Activated CD8-positive, alpha-beta memory T cell treated with anti-CD3 and anti-CD28 coated beads, Interleukin-2, amount 50 U/mL, for 24 hours (primary cell): ENCODE data around the gene IL1R2.
"Not testable (repeated sequence)": the region's sequence is repeated elsewhere in the genome, so short reads cannot be mapped to it uniquely, and the experiment has no call there.

ENCODE experiments used
- DNase-seq: peaks from one replicate; pipeline ENCODE4 v3.0.0-alpha.2; 2020; ENCODE audit errors: extremely low read depth

Gene IL1R2

DNA sequence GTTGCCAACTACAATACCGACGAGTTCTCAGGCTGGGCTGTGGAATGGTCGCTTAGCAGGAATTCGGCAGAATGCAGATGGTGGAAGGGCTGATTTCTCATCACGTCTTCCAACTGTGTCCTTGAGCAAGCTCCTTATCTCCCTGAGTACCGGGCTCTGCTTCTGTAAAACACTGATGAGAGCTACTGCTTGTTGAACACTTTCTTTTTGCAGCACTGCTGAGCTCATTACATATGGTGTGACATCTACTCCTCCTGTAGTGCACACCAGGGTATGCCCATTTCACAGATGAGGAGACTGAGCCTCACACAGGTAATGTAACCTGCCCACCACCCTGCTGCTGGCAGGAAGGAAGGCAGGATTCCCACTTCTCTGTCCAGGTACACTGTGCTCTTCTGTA, 8.3 kb downstream of the IL1R2 start:
- DNase-seq: no peak

DNA sequence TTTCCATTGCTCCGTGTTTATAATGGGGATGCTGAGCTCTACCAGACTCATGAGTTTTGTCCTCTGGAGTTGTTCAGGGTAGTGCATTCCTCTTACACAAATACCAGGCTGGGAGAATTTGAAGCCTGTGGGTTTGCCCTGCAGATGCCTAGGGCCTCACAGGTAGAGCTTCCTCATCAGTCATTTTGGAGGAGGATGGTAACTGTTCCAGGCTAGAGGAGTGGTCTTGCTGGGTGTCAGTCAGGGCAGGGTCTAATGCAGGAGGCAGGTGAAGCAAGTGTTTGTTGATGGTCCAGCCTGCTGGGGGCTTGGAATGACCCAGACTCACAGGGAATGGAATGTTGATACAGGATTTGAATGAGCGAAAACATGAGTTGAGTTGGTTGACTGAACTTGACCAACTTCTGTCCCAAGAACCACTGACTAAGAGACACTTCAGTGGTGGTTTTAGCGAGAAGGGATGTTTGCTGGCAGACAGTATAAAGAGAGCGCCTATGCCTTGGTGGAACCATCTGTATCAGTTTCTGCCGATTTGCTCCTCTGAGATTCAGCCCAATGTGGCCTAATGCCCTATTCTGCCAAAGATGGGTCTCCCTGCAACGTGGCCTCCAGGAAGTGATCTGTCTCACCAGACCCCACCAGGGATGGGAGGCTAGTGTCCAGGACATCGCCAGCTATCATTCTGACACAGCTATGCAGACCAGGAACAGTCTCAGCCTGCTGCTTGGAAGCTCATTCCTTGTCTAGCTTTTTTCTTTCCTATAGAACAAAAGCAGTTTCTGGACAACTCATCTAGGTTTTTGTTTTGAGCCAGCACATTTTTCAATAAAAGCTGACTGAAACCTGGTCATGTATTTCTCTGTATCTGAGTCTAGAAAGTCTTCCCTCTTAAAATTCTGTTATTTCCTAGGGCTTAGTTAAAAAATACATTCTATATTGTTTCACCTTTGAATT, 9.3 kb downstream of the IL1R2 start:
- DNase-seq: no peak

DNA sequence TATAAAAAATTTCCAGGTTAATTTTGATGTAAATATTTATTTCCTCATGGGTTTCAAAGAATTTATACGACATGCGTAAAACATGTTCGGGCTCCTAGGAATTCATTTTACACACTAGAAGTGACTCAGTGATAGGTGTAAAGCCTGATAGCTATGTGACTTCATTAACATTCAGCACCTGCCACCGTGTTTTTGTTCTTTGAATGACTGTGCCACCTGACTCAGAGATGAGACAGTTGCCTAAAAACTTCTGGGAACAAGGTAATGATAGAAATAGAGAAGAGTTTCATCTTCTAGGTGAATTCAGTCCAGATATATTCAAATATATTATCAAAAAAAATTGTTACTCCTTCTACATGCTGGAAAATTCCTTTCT, 10.0 kb downstream of the IL1R2 start:
- no peak for DNase-seq

DNA sequence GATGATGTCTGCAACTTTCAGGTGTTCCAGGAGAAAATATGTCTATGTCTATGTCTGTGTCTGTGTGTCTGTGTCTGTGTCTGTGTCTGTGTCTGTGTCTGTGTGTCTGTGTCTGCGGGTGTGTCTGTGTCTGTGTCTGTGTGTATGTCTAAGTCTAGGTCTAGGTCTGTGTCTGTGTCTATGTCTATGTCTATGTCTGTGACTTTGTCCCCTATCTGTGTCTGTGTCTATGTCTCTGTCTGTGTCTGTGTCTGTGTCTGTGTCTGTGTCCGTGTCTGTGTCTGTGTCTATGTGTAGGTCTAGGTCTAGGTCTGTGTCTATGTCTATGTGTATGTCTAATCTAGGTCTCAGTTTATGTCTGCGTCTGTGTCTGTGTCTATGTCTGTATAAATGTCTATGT, 10.5 kb downstream of the IL1R2 start:
- DNase-seq: no peak

DNA sequence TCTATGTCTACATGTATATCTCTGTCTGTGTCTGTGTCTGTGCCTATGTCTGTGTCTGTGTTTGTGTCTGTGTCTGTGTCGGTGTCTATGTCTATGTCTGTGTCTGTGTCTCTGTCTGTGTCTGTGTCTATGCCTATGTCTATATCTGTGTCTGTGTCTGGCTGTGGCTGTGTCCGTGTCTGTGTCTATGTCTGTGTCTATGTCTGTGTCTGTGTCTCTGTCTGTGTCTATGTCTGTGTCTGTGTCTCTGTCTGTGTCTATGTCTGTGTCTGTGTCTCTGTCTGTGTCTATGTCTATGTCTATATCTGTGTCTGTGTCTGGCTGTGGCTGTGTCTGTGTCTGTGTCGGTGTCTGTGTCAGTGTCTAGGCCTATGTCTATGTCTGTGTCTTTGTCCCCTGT, 11.1 kb downstream of the IL1R2 start:
- not testable (repeated sequence) for DNase-seq

DNA sequence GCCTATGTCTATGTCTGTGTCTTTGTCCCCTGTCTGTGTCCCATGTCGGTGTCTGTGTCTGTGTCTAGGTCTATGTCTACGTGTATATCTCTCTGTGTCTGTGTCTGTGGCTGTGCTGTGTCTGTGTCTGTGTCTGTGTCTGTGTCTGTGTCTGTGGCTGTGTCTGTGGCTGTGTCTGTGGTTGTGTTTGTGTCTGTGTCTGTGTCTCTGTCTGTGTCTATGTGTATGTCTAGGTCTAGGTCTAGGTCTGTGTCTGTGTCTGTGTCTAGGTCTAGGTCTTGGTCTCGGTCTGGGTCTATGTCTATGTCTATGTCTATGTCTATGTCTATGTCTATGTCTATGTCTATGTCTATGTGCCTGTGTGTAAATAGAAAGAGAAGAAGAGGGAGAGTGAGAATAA, 11.9 kb downstream of the IL1R2 start:
- DNase-seq: no peak

DNA sequence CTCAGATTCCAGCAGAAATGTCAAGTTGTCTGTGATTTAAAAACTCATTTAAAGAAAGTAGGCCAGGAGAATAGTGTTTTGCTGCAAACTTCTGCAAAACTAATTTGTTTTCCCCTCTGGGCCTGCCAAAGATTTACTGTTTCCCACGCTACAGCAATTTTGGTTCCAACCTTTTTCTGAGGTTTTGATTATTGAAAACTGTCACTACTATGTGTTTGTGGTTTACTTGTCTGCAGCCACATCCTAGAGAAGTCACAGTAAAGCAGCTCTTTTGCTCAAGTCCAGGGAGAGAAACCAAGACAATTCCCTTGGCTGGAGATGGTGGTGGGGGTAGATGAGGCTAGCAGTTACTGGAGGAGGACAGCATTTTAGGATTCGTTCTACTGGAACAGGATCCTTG, 12.8 kb downstream of the IL1R2 start:
- DNase-seq: no peak

DNA sequence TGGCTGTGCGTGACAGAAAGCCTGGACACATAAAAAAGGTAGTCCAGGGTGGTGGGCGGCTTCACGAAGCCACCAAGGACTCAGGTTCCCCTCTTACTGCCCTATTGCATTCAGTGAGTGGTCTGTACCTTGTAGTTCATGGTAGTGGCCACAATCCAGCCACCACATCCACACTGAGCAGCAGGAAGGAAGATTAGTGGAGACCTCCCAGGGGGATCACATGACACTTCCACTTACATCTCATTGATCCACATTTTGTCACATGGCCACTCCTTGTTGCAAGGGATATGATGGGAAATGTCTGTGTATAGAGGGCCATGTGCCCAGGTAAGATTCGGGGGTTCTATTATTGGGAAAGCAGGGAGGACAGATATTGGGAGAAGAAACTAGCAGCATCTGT, 13.7 kb downstream of the IL1R2 start:
- no peak for DNase-seq

DNA sequence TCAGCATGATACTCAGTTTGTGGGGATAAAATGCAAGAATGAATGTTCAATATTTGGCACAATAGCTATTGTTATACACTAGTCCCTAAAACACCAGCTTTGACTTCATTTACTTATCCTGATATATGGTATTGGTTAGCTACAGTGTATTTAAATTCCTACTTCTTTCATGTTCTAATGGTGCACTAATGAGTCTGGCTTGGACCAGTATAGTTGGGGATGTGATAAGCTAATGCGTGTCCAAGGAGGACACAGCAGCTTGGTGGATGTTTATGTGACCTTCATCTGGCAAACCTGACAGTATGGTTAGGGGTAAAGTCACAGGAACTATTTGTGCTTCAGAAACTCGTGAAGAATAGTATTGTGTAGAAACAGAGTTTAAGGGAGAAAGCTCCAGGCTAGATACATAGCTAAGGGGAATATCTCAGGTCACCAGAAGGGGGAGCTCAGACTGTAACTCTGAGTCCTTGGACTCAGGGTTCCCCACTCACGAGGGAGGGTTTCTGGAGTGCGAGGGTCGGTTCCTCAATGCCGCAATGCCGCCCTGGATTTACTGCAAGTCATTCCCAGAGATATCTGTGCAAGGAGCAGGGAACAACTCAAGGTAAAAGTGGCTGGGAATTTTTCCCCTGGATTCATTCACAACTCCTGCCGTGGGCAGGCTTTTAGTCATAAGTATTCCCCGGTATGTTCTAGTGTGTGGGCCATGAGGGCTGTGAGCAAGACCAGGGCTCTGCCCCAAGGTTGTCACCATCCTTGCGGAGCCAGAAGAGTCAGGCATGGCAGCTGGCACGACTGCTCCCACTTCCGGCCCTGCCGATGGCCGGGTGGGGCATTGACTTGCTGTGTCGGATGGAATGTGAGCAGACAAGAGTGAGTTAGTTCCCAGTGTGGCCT, 14.5 kb downstream of the IL1R2 start:
- DNase-seq: no peak

DNA sequence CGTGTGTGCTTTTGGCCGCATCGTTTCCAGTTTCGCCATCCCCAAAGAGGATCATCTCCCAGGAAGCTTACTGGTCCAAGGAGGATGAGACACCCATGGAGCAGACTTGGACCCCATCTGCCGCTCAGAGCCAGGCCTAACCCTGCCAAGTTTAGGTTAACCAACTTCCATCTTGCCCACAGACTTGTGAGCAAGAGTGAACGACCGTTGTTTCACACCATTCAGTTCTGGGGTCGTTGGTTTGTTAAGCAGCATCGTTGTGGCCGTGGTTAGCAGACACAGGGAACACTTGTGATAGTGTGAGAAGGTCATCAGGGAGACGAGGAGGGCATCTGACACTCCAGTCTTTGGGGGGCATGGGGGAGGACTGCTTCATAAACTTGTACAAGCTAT, 15.1 kb downstream of the IL1R2 start:
- no peak for DNase-seq

DNA sequence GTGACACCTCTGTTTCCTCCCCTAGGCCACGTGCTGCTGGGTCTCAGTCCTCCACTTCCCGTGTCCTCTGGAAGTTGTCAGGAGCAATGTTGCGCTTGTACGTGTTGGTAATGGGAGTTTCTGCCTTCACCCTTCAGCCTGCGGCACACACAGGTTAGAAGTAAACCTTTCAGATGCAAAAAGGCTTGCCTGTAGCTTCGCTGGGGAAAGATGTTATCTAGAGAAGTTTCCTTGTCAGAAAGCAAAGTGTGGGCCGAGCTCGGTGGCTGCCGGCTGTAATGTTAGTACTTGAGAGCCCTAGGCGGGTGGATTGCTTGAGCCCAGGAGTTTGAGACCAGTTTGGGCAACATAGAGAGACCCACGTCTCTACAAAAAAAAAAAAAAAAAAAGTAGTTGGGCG, 16.7 kb downstream of the IL1R2 start:
- no peak for DNase-seq

DNA sequence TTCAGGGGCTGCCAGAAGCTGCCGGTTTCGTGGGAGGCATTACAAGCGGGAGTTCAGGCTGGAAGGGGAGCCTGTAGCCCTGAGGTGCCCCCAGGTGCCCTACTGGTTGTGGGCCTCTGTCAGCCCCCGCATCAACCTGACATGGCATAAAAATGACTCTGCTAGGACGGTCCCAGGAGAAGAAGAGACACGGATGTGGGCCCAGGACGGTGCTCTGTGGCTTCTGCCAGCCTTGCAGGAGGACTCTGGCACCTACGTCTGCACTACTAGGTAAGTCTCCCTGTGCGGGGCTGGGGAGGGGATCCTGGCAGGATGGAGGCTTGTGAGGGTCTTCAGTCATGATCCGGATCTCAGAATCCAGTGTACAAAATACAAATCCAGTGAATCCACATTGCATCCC, 17.8 kb downstream of the IL1R2 start:
- no peak for DNase-seq

DNA sequence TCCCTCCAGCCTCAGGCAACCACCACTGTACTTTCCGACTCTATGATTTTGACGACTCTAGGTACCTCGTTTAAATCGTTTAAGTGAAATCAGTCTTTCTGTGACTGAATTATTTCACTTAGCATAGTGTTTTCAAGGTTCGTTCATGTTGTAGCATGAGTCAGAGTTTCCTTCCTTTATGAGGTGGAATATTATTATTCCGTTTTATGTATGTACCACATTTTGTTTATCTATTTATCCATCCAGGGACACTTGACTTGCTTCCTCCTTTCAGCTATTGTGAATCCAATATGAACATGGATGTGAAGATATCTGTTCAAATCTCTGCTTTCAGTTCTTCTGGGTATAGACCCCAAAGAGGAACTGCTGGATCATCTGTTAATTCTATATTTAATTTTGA, 19.1 kb downstream of the IL1R2 start:
- no peak for DNase-seq

DNA sequence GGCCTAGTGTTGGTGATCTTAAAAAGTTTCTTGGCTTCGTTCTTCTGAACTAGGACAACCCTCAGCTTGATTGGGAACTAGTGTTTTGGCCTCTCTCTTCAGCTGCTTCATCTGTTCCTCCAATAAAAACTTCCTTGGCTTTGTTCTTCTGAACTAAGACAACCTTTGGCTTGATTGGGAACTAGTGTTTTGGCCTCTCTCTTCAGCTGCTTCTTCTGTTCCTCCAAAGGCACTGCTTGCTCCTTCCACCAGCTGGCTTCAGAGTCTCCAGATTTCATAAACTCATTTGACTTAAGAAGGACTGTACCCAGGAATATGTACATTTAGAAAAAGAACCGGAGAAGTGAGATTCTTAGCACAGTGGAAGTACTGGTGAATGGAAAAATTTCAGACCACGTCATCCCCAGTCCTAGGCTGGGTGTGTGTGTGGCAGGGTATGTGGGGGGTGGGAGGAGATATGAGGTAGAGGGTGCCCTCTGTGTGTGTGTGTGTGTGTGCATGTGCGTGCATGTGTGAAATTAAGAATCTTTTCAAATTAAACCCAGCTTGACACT, 20.4 kb downstream of the IL1R2 start:
- no peak for DNase-seq

DNA sequence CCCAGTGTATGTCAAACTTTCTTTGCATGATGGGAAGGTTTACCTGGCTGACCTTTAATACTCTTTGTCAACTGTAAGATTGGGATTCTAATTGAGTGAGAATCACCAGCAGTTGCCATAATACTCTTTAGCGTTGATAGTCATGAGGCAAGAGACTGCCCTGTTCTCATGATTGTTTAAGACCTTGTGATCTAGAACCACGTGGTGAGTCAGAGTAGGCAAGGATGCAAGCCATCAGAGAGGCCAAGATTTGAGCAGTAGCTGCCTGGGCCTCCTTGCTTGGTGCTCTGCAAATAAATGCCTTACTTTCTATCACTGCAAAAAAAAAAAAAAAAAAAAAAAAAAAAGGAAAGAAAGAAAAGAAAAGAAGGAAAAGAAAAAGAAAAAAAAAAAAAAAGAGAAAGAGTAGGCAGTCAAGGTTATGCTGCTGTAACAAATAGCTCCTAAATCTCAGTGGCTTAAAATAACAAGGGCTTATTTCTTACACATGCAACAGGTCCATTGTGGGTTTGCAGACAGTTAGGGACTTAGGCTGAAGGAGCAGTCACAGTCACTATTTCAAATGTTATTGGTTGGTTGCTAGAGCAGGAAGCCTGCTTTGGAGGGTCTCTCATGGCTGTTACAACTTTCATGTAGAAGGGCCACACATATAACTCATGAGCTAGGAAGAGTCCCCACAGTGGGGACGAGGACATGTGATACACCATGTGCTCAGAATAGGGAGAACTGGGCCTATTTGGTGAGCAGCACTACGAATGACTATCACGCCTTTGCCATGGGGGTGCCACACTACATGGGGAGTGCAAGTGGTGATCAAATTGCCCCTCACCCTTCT, 21.7 kb downstream of the IL1R2 start:
- DNase-seq: no peak

DNA sequence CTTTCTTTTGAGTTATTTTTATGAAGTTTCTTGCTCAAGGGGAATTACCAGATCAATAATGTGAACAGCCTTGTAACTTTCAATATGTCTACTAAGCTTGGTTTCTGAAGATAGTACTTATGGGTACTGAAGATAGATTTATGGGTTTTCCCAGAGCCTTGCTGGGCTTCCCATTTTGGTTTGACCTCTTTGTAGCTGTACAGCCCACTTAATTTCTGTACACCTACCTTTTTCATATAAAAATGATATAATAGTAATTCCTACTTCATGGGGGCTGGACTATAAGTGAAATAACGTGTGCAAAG, 22.2 kb downstream of the IL1R2 start:
- no peak for DNase-seq

DNA sequence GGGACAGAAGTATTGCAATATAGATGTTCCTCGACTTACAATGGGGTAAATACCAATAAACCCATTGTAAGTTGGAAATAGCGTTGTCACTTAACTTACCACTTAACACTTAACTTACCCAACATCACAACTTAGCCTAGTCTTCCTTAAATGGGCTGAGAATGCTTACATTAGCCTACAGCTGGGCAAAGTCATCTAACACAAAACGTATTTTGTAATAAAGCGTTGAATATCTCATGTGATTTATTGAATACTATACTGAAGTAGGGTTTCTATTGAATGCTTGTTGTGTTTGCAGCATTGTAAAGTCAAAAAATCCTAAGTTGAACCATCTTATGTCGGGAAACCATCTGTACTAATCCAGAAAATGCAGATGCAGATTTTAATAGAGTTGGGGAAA, 23.6 kb downstream of the IL1R2 start:
- no peak for DNase-seq

DNA sequence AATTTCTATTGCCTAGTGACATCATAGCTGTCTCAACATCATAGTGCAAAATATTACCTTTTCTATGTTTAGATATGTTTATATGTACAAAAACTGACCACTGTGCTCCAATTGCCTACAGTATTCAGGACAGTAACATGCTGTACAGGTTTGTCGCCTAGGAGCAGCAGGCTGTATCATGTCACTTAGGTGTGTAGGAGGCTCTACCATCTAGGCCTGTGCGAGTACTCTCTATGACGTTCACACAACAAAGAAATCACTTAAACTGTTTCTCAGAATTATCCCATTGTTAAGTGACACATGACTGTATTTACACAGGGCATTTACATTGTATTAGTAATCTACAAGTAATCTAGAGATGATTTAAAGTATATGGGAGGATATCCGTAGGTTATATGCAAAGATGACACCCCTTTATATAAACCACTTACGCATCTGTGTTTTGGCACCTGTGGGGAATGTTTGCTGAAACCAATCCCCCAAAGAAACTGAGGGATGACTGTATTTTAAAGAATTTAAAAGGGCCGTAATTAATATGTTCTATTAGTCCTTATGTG, 24.7 kb downstream of the IL1R2 start:
- no peak for DNase-seq

DNA sequence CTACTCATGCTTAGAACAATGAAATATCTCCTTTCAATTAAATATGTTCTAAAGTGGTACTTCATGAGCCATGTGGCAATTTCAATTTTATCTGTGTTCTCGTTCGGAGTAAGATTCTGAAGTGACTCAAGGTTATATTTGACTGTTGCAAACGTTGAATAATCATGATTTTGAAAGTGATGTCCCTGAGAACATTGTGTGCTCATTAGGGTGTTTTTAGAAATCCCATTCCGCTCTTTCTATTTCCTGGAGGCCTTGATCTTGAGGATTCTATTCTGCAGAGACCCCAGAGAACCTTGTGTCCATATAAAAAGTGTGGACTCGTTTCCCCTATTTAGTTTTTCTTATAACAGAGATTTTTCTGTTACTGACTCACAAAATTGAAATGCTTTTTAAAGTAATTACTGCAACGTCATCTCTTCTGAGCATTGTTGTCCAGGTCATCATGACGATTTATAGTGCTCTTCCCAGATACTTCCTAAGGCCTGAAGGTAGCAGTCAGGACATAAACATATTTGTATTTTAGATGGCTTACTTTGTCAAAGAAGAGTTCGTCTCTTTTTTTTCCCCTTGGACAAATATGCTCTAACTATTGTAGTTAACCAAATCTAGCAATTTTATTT, 27.2 kb downstream of the IL1R2 start:
- DNase-seq: no peak

DNA sequence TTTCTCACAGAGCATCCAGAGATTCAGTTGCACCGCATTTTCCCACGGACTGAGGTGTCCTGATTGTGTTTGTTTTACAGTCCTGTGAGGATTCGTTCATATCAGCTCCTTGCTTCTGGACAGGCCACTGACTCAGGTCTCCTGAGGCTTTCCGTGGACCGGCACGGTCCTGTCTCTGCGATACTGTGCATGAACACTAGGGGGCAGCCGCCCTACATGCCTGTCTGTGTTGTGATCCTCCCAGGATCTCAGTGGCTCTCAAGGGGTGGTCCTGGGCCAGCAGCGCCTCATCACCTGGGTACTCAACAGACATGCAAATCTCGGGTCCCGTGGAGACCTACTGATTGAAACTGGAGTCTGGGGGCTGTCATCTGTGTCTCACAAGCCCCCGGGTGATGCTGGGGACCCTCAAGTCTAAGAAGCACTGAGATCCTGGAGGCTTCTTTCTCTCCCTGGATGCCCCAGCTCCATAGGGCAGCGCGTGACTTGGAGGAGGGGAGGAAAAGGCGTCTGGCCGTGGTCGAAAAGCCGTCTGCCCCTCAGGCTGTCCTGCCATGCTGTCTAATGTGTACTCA, 28.9 kb downstream of the IL1R2 start:
- peak; percentile 75 for DNase-seq

DNA sequence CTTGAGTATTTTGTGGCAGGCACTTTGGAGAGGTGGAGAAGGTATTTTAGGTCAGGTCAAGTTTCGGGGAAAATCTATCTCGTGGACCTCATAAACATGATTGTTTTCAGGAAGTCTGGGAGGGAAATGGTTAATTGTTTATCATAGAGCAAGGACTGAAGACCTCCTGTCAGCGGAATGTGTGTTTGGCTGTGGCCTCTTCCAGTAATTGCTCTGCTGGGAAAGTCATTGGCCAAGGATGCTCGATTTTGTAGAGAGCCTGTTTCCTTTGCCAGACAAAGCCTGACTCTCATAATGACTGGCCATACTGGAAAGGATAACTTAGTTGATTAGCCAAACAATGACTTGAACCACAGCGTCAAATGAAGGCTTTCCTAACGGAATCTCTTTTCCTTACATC, 30.0 kb downstream of the IL1R2 start:
- no peak for DNase-seq
